ENCODE measurements around the gene NUCB1.

DNA sequence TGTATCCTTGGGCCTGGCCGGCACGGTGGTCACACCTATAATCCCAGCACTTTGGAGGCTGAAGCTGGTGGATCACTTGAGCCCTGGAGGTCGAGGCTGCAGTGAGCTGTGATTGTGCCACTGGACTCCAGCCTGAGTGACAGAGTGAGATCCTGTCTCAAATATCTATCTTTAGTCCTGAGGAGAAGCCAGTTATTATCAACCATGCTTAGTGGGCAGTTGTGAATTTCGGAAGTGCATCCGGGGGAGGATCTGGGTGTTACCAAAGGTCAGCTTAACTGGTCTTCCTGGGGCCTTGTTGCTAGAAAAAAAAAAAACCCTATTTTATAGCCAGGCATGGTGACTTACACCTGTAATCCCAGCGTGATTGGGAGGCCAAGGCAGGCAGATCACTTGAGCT lies 43.0 kb downstream of the NUCB1 start:
- TF ChIP-seq, protein P1, sequence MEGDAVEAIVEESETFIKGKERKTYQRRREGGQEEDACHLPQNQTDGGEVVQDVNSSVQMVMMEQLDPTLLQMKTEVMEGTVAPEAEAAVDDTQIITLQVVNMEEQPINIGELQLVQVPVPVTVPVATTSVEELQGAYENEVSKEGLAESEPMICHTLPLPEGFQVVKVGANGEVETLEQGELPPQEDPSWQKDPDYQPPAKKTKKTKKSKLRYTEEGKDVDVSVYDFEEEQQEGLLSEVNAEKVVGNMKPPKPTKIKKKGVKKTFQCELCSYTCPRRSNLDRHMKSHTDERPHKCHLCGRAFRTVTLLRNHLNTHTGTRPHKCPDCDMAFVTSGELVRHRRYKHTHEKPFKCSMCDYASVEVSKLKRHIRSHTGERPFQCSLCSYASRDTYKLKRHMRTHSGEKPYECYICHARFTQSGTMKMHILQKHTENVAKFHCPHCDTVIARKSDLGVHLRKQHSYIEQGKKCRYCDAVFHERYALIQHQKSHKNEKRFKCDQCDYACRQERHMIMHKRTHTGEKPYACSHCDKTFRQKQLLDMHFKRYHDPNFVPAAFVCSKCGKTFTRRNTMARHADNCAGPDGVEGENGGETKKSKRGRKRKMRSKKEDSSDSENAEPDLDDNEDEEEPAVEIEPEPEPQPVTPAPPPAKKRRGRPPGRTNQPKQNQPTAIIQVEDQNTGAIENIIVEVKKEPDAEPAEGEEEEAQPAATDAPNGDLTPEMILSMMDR (IDR thresholded peaks at IDR 0.05 in 4 of 5, conservative IDR thresholded peaks at IDR 0.05 in 1 of 5), result no peak
- TF ChIP-seq POLR2A (IDR thresholded peaks at IDR 0.05), result no peak
